Measurements from ENCODE around the gene ARHGAP44.

- no peak for TF ChIP-seq CTCF (conservative IDR thresholded peaks at IDR 0.05; ENCODE audit: low read depth in 2 of 2)
- no peak for TF ChIP-seq REST (IDR thresholded peaks at IDR 0.05; ENCODE audit: unreplicated experiment)
- no peak for TF ChIP-seq JUNB (IDR thresholded peaks at IDR 0.05; ENCODE audit: unreplicated experiment)
- TF ChIP-seq EZH2 (IDR thresholded peaks at IDR 0.05; ENCODE audit: low read depth, unreplicated experiment), result no peak
- no peak for TF ChIP-seq EZH2phosphoT487 (IDR thresholded peaks at IDR 0.05; ENCODE audit: unreplicated experiment)
- no peak for TF ChIP-seq ZNF114 (CRISPR knock-in tag; IDR thresholded peaks at IDR 0.05)
These were observed 94.2 kb downstream of the ARHGAP44 start for GRCh38 chr17:12883472-12883871.

Data from GM23338 (cell line).